T-cell (primary cell): ENCODE data around the gene KCTD1. TPM values are rescaled to one million over a fixed set of nuclear protein-coding genes. Genes with fewer than 3 reads are reported as not detected.

Source experiments
- ATAC-seq, 4 experiments: fragments of 200-7000 bp in 3 of 4; fragments of 150-1000 bp in 1 of 4; cut with Tn5 transposase; replicated peaks in 1 of 4; 1 replicate in 3 of 4; 2 replicates in 1 of 4; pipeline ENCODE4 v1.10.0; 2021; ENCODE audit warnings: moderate library complexity in 3 of 4, mild to moderate bottlenecking in 2 of 4, moderate number of reproducible peaks in 1 of 4
- CTCF ChIA-PET, 2 donors: fragments of 300-600 bp; sonication (Branson Sonifier 250); formaldehyde crosslinking; loops; one replicate each; lab custom pipeline; 2022; ENCODE audit warnings: antibody characterized with exemption in 2 of 2; lab: Charles Lee
- POLR2A ChIA-PET, 2 donors: fragments of 300-600 bp; sonication (Branson Sonifier 250); formaldehyde crosslinking; loops; one replicate each; lab custom pipeline; 2022; ENCODE audit warnings: antibody characterized with exemption in 2 of 2; lab: Charles Lee
- DNase-seq, 35 experiments: peaks; one replicate each; pipeline versions ENCODE4 v3.0.0 to v3.0.0-alpha.2; 2013 to 2023
- H3K27ac ChIP-seq: one replicate; pipeline ENCODE4 v1.5.1; 2013; ENCODE audit warnings: low read length
- H3K27me3 ChIP-seq, 2 experiments: replicated peaks in 1 of 2; 1 replicate in 1 of 2; 2 replicates in 1 of 2; pipeline versions ENCODE4 v1.6.1 to v1.7.0; 2013; ENCODE audit warnings: low read length in 1 of 2, mixed read lengths in 1 of 2; ENCODE audit not compliant: control insufficient read depth in 2 of 2, insufficient read depth in 2 of 2; ENCODE audit errors: extremely low read depth in 1 of 2
- H3K36me3 ChIP-seq, 2 donors: 1 replicate in 1 of 2; 2 replicates in 1 of 2; pipeline versions ENCODE4 v1.6.1 to v1.7.0; 2013; ENCODE audit warnings: low read length in 1 of 2; ENCODE audit not compliant: control insufficient read depth in 2 of 2, insufficient read depth in 1 of 2; ENCODE audit errors: extremely low read depth in 1 of 2
- H3K4me1 ChIP-seq, 2 experiments: 1 replicate in 1 of 2; 2 replicates in 1 of 2; pipeline versions ENCODE4 v1.6.1 to v1.7.0; 2013; ENCODE audit warnings: low read length in 2 of 2, mixed read lengths in 1 of 2; ENCODE audit not compliant: insufficient read depth in 2 of 2, control insufficient read depth in 1 of 2; ENCODE audit errors: extremely low read depth in 1 of 2
- H3K4me3 ChIP-seq, 2 donors: 1 replicate in 1 of 2; 2 replicates in 1 of 2; pipeline versions ENCODE4 v1.5.1 to v1.7.0; 2013; ENCODE audit warnings: mild to moderate bottlenecking in 2 of 2, low read length in 1 of 2, moderate library complexity in 1 of 2; ENCODE audit not compliant: control insufficient read depth in 1 of 2; ENCODE audit errors: extremely low read depth in 1 of 2
- H3K9me3 ChIP-seq: 2 replicates; pipeline ENCODE4 v1.7.0; 2013
- H3K27ac Mint-ChIP-seq, 2 donors: one replicate each; pipeline ENCODE4 v1.8.0; 2020 to 2021; ENCODE audit warnings: mild to moderate bottlenecking in 2 of 2, mixed read lengths in 2 of 2
- H3K27me3 Mint-ChIP-seq, 2 donors: one replicate each; pipeline ENCODE4 v1.8.0; 2021 to 2022; ENCODE audit warnings: mixed read lengths in 2 of 2
- H3K36me3 Mint-ChIP-seq: one replicate; pipeline ENCODE4 v1.8.0; 2021; ENCODE audit warnings: mixed read lengths
- H3K4me1 Mint-ChIP-seq, 3 donors: one replicate each; pipeline ENCODE4 v1.8.0; 2020 to 2022; ENCODE audit warnings: mixed read lengths in 3 of 3, mild to moderate bottlenecking in 1 of 3
- H3K4me3 Mint-ChIP-seq, 3 donors: one replicate each; pipeline ENCODE4 v1.8.0; 2020 to 2022; ENCODE audit warnings: mild to moderate bottlenecking in 3 of 3, mixed read lengths in 3 of 3, moderate library complexity in 3 of 3
- H3K9me3 Mint-ChIP-seq, 3 donors: one replicate each; pipeline ENCODE4 v1.8.0; 2020 to 2022; ENCODE audit warnings: mixed read lengths in 3 of 3
- WGBS: methylation state at CpG from one replicate; pipeline ENCODE4 v1.1.5; 2013; ENCODE audit warnings: missing lambda C conversion rate; ENCODE audit not compliant: insufficient coverage; 5-methylcytosine and 5-hydroxymethylcytosine counted together
- total RNA-seq, 35 experiments: library from RNA in 6 of 35; stranded (reverse) in 6 of 35; fragments of 120-200 nt in 1 of 35; gene quantifications; one replicate each; pipeline versions ENCODE4 v1.2.1 to v1.2.4 and lab custom pipeline; 2013 to 2026

Gene KCTD1
- total RNA-seq, 5 donors from 2014 or later (not counting 1 experiment from before 2014, with no cell fraction given) = 3.2 to 4.3 (median 3.9) TPM

- Histone ChIP-seq H3K27ac (no peak overlapping the region), H3K9me3 (no peaks in the 10 kb centered on the region), H3K4me1 (no peaks in the 10 kb centered on the region), H3K27me3 (no peaks in the 10 kb centered on the region), H3K36me3 (no peaks in the 10 kb centered on the region), H3K4me3 (no peak overlapping the region)
- ATAC-seq (no peak), DNase-seq (no peak)
- Mint-ChIP-seq H3K36me3 (peaks cover 10% of the 10 kb centered on the region), H3K27ac (no peak overlapping the region), H3K9me3 (no peaks in the 10 kb centered on the region), H3K27me3 (no peaks in the 10 kb centered on the region), H3K4me3 (no peak overlapping the region), H3K4me1 (no peaks in the 10 kb centered on the region)
- CTCF ChIA-PET = no interaction called here
- no CpG with 5 or more reads among the region's 4 CpGs for WGBS
- POLR2A ChIA-PET = no interaction called here
Measured at GRCh38 chr18:26489191-26489590, 59.2 kb downstream of the KCTD1 start.

- H3K27me3 ChIP-seq = no peaks in the 10 kb centered on the region
- Mint-ChIP-seq H3K27me3 (no peaks in the 10 kb centered on the region), H3K9me3 (no peaks in the 10 kb centered on the region), H3K4me3 (no peak overlapping the region), H3K4me1 (no peaks in the 10 kb centered on the region), H3K36me3 (peaks cover 10% of the 10 kb centered on the region), H3K27ac (no peak overlapping the region)
- ATAC-seq (no peak), DNase-seq (no peak)
- CTCF ChIA-PET = interaction anchor here in 1 of 2 donors (0.6 kb wide), 1 partner anchor 31 kb away, joined by 4 read pairs; no protein-coding TSS in a partner anchor
- H3K4me3 ChIP-seq = no peak overlapping the region
- no peaks in the 10 kb centered on the region for H3K4me1 ChIP-seq
- no peak overlapping the region for H3K27ac ChIP-seq
- H3K9me3 ChIP-seq = no peaks in the 10 kb centered on the region
- POLR2A ChIA-PET = no interaction called here
- WGBS = 86% methylated on average over 9 of the region's 11 CpGs
- H3K36me3 ChIP-seq = no peaks in the 10 kb centered on the region
Measured at GRCh38 chr18:26488417-26489009, 59.8 kb downstream of the KCTD1 start.

GRCh38 chr18:26487437-26487836 is 60.9 kb downstream of the KCTD1 start:
- H3K27me3 Mint-ChIP-seq = no peaks in the 10 kb centered on the region
- ATAC-seq (no peak), DNase-seq (no peak)
- H3K27ac Mint-ChIP-seq = no peak overlapping the region
- H3K4me1 Mint-ChIP-seq = no peaks in the 10 kb centered on the region
- WGBS = 20% methylated on average over 1 of the region's 7 CpGs
- Histone ChIP-seq H3K36me3 (no peaks in the 10 kb centered on the region), H3K9me3 (no peaks in the 10 kb centered on the region), H3K27me3 (no peaks in the 10 kb centered on the region), H3K4me3 (no peak overlapping the region), H3K27ac (no peak overlapping the region), H3K4me1 (no peaks in the 10 kb centered on the region)
- ChIA-PET POLR2A (no interaction called here), CTCF (no interaction called here)
- H3K36me3 Mint-ChIP-seq = peaks cover 10% of the 10 kb centered on the region
- no peak overlapping the region for H3K4me3 Mint-ChIP-seq
- no peaks in the 10 kb centered on the region for H3K9me3 Mint-ChIP-seq

GRCh38 chr18:26483633-26484032 is 64.7 kb downstream of the KCTD1 start:
- Mint-ChIP-seq H3K4me3 (no peak overlapping the region), H3K27ac (no peak overlapping the region), H3K27me3 (no peaks in the 10 kb centered on the region), H3K36me3 (peaks cover 3% of the 10 kb centered on the region), H3K4me1 (no peaks in the 10 kb centered on the region), H3K9me3 (no peaks in the 10 kb centered on the region)
- Histone ChIP-seq H3K9me3 (no peaks in the 10 kb centered on the region), H3K4me3 (no peak overlapping the region), H3K27me3 (no peaks in the 10 kb centered on the region), H3K4me1 (no peaks in the 10 kb centered on the region), H3K36me3 (no peaks in the 10 kb centered on the region), H3K27ac (no peak overlapping the region)
- CTCF ChIA-PET = interaction anchor here (0.6 kb wide), 2 partner anchors 7 to 357 kb away, joined by 3 to 9 read pairs; no protein-coding TSS in a partner anchor
- 93% methylated on average over 3 of the region's 4 CpGs for WGBS
- DNase-seq (no peak), ATAC-seq (no peak)
- POLR2A ChIA-PET = no interaction called here

- peak in 1 of 4 experiments; percentile 15 for ATAC-seq
- H3K4me3 Mint-ChIP-seq = no peak overlapping the region
- no peaks in the 10 kb centered on the region for H3K27me3 ChIP-seq
- 72% methylated on average over 2 of the region's 5 CpGs for WGBS
- no peaks in the 10 kb centered on the region for H3K36me3 ChIP-seq
- H3K27me3 Mint-ChIP-seq = no peaks in the 10 kb centered on the region
- CTCF ChIA-PET = no interaction called here
- H3K4me1 ChIP-seq = no peaks in the 10 kb centered on the region
- no peak overlapping the region for H3K27ac Mint-ChIP-seq
- H3K36me3 Mint-ChIP-seq = no peaks in the 10 kb centered on the region
- H3K9me3 ChIP-seq = no peaks in the 10 kb centered on the region
- H3K4me3 ChIP-seq = no peak overlapping the region
- no peak for DNase-seq
- no peaks in the 10 kb centered on the region for H3K9me3 Mint-ChIP-seq
- H3K27ac ChIP-seq = no peak overlapping the region
- H3K4me1 Mint-ChIP-seq = no peaks in the 10 kb centered on the region
- POLR2A ChIA-PET = no interaction called here
Measured at GRCh38 chr18:26482569-26482968, 65.8 kb downstream of the KCTD1 start.

- H3K9me3 Mint-ChIP-seq = no peaks in the 10 kb centered on the region
- Histone ChIP-seq H3K36me3 (no peaks in the 10 kb centered on the region), H3K27me3 (no peaks in the 10 kb centered on the region), H3K27ac (no peak overlapping the region), H3K4me1 (no peaks in the 10 kb centered on the region), H3K4me3 (no peak overlapping the region), H3K9me3 (no peaks in the 10 kb centered on the region)
- no peak for ATAC-seq
- peaks cover 2% of the 10 kb centered on the region for H3K36me3 Mint-ChIP-seq
- ChIA-PET POLR2A (no interaction called here), CTCF (no interaction called here)
- H3K4me3 Mint-ChIP-seq = no peak overlapping the region
- no peaks in the 10 kb centered on the region for H3K27me3 Mint-ChIP-seq
- 84% methylated on average over 7 of the region's 8 CpGs for WGBS
- no peaks in the 10 kb centered on the region for H3K4me1 Mint-ChIP-seq
- H3K27ac Mint-ChIP-seq = no peak overlapping the region
- DNase-seq = no peak
Measured at GRCh38 chr18:26480897-26481795, 67.2 kb downstream of the KCTD1 start.
